Measurements from ENCODE around the gene ZP3. TPM values are rescaled to one million over a fixed set of nuclear protein-coding genes. Genes with fewer than 3 reads are reported as not detected.

The ZP3 gene
- polyA plus RNA-seq, 3 donors = 4.3 to 12.1 (median 10.4) TPM

- Mint-ChIP-seq H3K36me3 (peaks cover 3 to 6% of the 10 kb centered on the region in 2 donors), H3K4me1 (peaks cover 13% of the 10 kb centered on the region), H3K4me3 (peak overlapping the region in 1 of 2 donors; percentile 39), H3K27ac (peak overlapping the region in 1 of 7 donors; percentile 33), H3K9me3 (no peaks in the 10 kb centered on the region), H3K27me3 (ENCODE audit: low read depth in 3 of 3) (peaks cover 1 to 7% (median 3%) of the 10 kb centered on the region in 3 donors)
- Histone ChIP-seq H3K36me3 (replicated peaks in 1 of 2; ENCODE audit: control insufficient read depth in 1 of 2, insufficient read depth in 2 of 2, low read length in 2 of 2) (no peaks in the 10 kb centered on the region), H3K27ac (ENCODE audit: low read depth in 1 of 2, low read length in 2 of 2) (no peak overlapping the region), H3K4me2 (replicated peaks; ENCODE audit: extremely low read depth, low read length, poor library complexity, severe bottlenecking) (no peak overlapping the region), H3K27me3 (ENCODE audit: control insufficient read depth in 2 of 2, insufficient read depth in 2 of 2, low read length in 2 of 2) (no peaks in the 10 kb centered on the region), H3K79me2 (ENCODE audit: insufficient read depth, low read length) (no peaks in the 10 kb centered on the region), H3K9ac (ENCODE audit: insufficient read depth, low read length, poor library complexity, severe bottlenecking) (no peak overlapping the region), H3K9me3 (replicated peaks in 1 of 2; ENCODE audit: control insufficient read depth in 1 of 2, insufficient read depth in 1 of 2, low read length in 2 of 2) (no peaks in the 10 kb centered on the region), H3K4me1 (ENCODE audit: control insufficient read depth in 1 of 2, insufficient read depth in 2 of 2, low read length in 2 of 2) (peaks cover 10% of the 10 kb centered on the region in 2 donors), H2AFZ (ENCODE audit: insufficient read depth, low read depth, low read length, poor library complexity, severe bottlenecking) (no peak overlapping the region), H3K4me3 (replicated peaks in 1 of 3; ENCODE audit: low read depth in 2 of 3, low read length in 3 of 3) (no peak overlapping the region), H4K20me1 (ENCODE audit: insufficient read depth, low read length) (no peaks in the 10 kb centered on the region)
- 94% methylated on average over 5 of the region's 13 CpGs for WGBS (ENCODE audit: insufficient coverage)
- TF ChIP-seq CTCF (IDR thresholded peaks at IDR 0.05) = no peak
- intact Hi-C loops (cut with micrococcal nuclease) = no loop called here
- no peak for DNase-seq
These were observed 3.5 kb downstream of the ZP3 start for GRCh38 chr7:76428149-76428823.

- Histone ChIP-seq H3K9ac (ENCODE audit: insufficient read depth, low read length, poor library complexity, severe bottlenecking) (no peak overlapping the region), H4K20me1 (ENCODE audit: insufficient read depth, low read length) (no peaks in the 10 kb centered on the region), H3K27ac (ENCODE audit: low read depth in 1 of 2, low read length in 2 of 2) (no peak overlapping the region), H3K36me3 (replicated peaks in 1 of 2; ENCODE audit: control insufficient read depth in 1 of 2, insufficient read depth in 2 of 2, low read length in 2 of 2) (no peaks in the 10 kb centered on the region), H3K27me3 (ENCODE audit: control insufficient read depth in 2 of 2, insufficient read depth in 2 of 2, low read length in 2 of 2) (no peaks in the 10 kb centered on the region), H3K79me2 (ENCODE audit: insufficient read depth, low read length) (no peaks in the 10 kb centered on the region), H3K4me2 (replicated peaks; ENCODE audit: extremely low read depth, low read length, poor library complexity, severe bottlenecking) (no peak overlapping the region), H2AFZ (ENCODE audit: insufficient read depth, low read depth, low read length, poor library complexity, severe bottlenecking) (no peak overlapping the region), H3K4me3 (replicated peaks in 1 of 3; ENCODE audit: low read depth in 2 of 3, low read length in 3 of 3) (no peak overlapping the region), H3K9me3 (replicated peaks in 1 of 2; ENCODE audit: control insufficient read depth in 1 of 2, insufficient read depth in 1 of 2, low read length in 2 of 2) (no peaks in the 10 kb centered on the region), H3K4me1 (ENCODE audit: control insufficient read depth in 1 of 2, insufficient read depth in 2 of 2, low read length in 2 of 2) (peaks cover 10% of the 10 kb centered on the region in 2 donors)
- peaks cover 0 to 3% (median 2%) of the 10 kb centered on the region in 3 donors for H3K27me3 Mint-ChIP-seq (ENCODE audit: low read depth in 3 of 3)
- peak in 2 of 3 donors; percentile 32 to 39 for DNase-seq
- H3K4me3 Mint-ChIP-seq = peak overlapping the region in 1 of 2 donors; percentile 39
- H3K4me1 Mint-ChIP-seq = peaks cover 9% of the 10 kb centered on the region
- no peaks in the 10 kb centered on the region for H3K9me3 Mint-ChIP-seq
- 89% methylated on average over 15 of the region's 18 CpGs for WGBS (ENCODE audit: insufficient coverage)
- H3K27ac Mint-ChIP-seq = peak overlapping the region in 3 of 7 donors; percentile 33 to 73 (median 33)
- H3K36me3 Mint-ChIP-seq = peaks cover 3 to 6% of the 10 kb centered on the region in 2 donors
- TF ChIP-seq CTCF (IDR thresholded peaks at IDR 0.05) = no peak
- intact Hi-C loops (cut with micrococcal nuclease) = no loop called here
These were observed 4.4 kb downstream of the ZP3 start for GRCh38 chr7:76428868-76429805.
